Measurements from ENCODE around the gene CALY. TPM values are rescaled to one million over a fixed set of nuclear protein-coding genes. Genes with fewer than 3 reads are reported as not detected.

CALY gene
- total RNA-seq, 1 donor from 2014 or later: not detected

DNA sequence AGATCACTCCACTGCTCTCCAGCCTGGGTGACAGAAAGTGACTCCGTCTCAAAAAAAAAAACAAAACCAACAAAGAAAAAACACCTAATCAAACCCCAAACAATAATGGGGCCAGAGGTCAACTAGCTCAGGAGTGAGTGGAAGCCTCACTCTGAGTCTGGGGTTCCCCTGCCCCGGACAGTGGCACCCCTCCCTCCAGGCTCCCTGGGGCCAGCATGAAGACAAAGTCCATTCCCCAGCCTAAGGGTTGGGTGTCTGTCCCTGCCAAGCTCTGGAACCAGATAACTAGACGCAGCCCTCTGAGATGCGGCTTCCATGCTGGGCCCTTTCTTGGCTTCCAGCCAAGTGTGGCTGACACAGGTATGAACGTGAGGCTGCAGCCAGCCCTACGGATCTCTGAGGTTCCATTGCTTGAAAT, 22.9 kb upstream of the CALY start:
- Histone ChIP-seq H3K9me3 (replicated peaks) (no peaks in the 10 kb centered on the region), H3K4me1 (peaks cover 31% of the 10 kb centered on the region), H3K4me3 (no peak overlapping the region), H3K36me3 (peaks cover 28% of the 10 kb centered on the region), H3K27me3 (ENCODE audit: low read depth) (no peaks in the 10 kb centered on the region), H3K27ac (replicated peaks) (peak overlapping the region; percentile 76)
- intact Hi-C loops (cut with micrococcal nuclease): no loop called here
- no peak for DNase-seq
- TF ChIP-seq, protein P1, sequence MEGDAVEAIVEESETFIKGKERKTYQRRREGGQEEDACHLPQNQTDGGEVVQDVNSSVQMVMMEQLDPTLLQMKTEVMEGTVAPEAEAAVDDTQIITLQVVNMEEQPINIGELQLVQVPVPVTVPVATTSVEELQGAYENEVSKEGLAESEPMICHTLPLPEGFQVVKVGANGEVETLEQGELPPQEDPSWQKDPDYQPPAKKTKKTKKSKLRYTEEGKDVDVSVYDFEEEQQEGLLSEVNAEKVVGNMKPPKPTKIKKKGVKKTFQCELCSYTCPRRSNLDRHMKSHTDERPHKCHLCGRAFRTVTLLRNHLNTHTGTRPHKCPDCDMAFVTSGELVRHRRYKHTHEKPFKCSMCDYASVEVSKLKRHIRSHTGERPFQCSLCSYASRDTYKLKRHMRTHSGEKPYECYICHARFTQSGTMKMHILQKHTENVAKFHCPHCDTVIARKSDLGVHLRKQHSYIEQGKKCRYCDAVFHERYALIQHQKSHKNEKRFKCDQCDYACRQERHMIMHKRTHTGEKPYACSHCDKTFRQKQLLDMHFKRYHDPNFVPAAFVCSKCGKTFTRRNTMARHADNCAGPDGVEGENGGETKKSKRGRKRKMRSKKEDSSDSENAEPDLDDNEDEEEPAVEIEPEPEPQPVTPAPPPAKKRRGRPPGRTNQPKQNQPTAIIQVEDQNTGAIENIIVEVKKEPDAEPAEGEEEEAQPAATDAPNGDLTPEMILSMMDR (IDR thresholded peaks at IDR 0.05; ENCODE audit: borderline replicate concordance): no peak

DNA sequence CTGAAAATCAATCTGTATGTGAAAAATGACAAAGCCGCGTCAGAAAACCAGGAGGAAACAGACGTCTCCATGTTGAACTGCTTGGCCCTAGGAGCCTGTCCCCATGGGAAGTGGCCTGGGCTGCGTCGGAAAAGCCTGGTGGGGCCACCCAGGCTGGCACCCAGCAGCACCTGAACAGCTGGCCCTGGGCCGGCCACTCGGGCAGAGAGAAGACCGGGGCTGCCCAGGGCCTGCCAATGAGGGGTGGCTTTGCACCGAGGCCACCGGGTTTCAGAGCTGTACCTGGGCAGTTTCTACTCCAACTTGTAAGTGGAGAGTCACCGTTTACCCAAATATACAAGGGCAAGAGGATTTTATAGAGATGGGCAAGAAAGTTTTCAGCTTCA, 22.2 kb upstream of the CALY start:
- peak overlapping the region; percentile 76 for H3K27ac ChIP-seq (replicated peaks)
- TF ChIP-seq, protein P1 (IDR thresholded peaks at IDR 0.05; ENCODE audit: borderline replicate concordance): no peak
- no peak overlapping the region for H3K4me3 ChIP-seq
- H3K27me3 ChIP-seq (ENCODE audit: low read depth): no peaks in the 10 kb centered on the region
- no peaks in the 10 kb centered on the region for H3K9me3 ChIP-seq (replicated peaks)
- peaks cover 31% of the 10 kb centered on the region for H3K4me1 ChIP-seq
- H3K36me3 ChIP-seq: peaks cover 22% of the 10 kb centered on the region
- DNase-seq: no peak
- intact Hi-C loops (cut with micrococcal nuclease): no loop called here

DNA sequence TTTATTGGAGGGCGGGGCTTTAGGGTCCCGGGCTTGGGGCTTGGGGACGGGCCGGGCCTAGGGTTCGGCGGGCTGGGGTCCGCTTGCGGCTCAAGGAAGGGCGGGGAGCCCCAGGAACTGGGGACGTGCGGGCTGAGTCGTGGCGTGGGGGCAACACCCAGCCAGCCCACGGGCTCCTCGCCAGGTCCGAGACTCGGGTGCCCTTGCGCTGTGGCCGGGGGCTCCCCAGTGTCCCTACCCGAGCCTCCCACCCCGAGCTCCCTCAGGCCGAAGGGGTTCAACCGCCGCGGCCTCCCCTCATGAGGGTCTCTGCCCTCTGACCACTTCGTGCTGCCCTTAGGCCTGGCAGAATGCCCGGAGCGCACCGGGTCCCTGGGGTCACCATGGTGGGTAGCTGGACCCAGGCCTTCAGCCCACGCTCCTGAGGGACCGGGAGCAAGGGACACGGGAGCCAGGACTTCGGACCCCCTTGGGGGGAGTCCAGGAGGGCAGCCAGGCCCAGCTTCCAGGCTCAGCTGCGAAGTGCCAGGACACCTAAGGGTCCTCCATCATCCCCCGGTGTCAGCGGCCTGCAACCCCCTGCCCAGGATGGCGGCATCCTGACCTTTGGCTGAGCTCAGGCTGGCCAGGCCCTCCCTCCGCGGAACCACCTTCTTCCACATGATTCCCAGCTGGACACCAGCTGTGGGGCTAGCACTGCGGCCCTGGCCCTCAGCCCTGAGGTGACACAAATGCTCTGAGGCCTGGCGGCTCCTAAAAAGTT, 21.6 kb upstream of the CALY start:
- Histone ChIP-seq H3K4me1 (peaks cover 31% of the 10 kb centered on the region), H3K36me3 (peaks cover 16% of the 10 kb centered on the region), H3K27ac (replicated peaks) (peak overlapping the region; percentile 76), H3K27me3 (ENCODE audit: low read depth) (no peaks in the 10 kb centered on the region), H3K9me3 (replicated peaks) (no peaks in the 10 kb centered on the region), H3K4me3 (no peak overlapping the region)
- intact Hi-C loops (cut with micrococcal nuclease): no loop called here
- TF ChIP-seq, protein P1 (IDR thresholded peaks at IDR 0.05; ENCODE audit: borderline replicate concordance): no peak
- DNase-seq: peak; percentile 55

DNA sequence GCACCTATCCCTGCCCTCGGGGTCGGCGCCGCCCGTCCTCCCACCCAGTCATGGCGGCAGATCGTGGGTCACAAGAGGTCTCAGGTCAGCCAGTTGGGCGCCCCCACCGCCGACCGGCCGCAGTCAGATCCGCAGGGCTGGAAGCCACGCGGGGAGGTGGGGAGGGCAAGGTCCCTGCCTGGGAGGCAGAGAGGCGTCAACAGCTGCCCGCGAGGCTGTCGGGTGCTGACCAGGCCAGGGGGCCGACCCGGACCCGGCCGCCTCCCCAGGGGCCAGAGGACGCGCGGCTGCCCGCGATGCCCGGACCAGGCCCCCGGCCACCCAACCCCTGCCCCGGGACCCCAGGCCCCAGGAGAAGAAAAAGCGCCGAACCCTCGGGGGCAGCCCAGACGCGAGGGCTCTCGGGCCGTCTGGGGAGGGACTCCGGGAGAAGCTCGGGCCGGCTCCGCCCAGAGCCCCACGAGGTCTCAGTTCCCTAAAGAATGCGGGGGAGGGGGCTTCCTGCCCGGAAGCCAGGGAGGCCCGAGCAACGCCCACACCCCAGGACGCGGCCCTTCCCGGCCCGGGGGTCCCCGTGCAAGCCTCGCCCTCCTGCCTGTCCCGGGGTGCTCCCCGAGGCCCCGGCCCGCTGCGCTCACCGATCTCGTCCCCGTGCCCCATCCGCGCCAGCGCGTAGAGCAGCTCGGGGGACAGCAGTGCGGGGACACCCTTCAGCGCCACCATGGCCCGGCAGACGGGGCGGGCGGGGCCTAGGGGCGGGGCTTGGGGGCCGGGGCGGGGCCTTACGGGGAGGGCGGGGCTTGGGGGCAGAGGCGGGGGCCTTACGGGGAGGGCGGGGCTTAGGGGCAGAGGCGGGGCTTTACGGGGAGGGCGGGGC, 20.8 kb upstream of the CALY start, which contains the start of gene FUOM:
FUOM (minus strand) TSS at position 735 of the 877 bp plus-strand sequence; CDS start at position 723, 12 bp downstream.
- TF ChIP-seq, protein P1 (IDR thresholded peaks at IDR 0.05; ENCODE audit: borderline replicate concordance): no peak
- intact Hi-C loops (cut with micrococcal nuclease): no loop called here
- Histone ChIP-seq H3K4me3 (peak within 1 kb of the TSS; percentile 80), H3K27me3 (ENCODE audit: low read depth) (no peaks in the 10 kb centered on the region), H3K9me3 (replicated peaks) (no peaks in the 10 kb centered on the region), H3K27ac (replicated peaks) (peak within 1 kb of the TSS; percentile 76), H3K4me1 (peaks cover 31% of the 10 kb centered on the region), H3K36me3 (peaks cover 8% of the 10 kb centered on the region)
- DNase-seq: peak; percentile 55

DNA sequence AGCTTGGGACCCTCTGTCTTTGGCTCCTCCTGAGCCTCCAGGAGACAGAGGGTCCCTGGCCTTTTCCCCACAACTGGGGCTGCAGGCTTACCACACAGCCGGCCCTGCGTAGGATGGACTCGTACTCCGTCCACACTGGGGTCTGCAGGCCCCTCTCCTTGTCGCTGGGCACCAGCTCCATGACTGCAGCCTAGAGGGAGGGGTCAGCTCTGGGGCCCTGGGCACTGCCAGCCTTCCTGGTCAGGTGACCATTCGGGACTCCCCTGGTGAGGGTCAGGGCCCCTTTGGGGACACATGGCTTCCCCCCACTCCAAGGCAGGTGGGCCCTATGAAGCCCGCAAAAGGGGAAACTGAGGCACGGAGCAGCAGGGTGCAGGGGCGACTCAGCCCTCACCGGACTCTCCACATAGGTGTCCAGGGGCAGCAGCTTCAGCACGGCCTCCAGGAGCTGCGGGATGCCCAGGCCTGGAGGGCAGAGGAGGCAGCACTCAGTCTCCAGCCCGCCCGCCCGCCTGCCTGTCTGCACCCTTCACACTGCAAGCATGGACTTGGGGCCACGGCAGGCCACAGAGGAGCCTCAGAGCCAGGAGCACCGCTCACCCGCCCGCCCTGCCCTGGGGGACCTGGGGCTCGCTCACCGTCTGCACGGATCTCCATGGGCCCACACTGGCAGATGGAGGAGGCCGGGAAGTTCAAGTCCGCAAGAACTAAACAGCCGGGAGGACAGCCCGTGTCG, 20.0 kb upstream of the CALY start:
- H3K27me3 ChIP-seq (ENCODE audit: low read depth): no peaks in the 10 kb centered on the region
- TF ChIP-seq, protein P1 (IDR thresholded peaks at IDR 0.05; ENCODE audit: borderline replicate concordance): no peak
- intact Hi-C loops (cut with micrococcal nuclease): no loop called here
- peak overlapping the region; percentile 76 for H3K27ac ChIP-seq (replicated peaks)
- peaks cover 31% of the 10 kb centered on the region for H3K4me1 ChIP-seq
- H3K9me3 ChIP-seq (replicated peaks): no peaks in the 10 kb centered on the region
- no peak for DNase-seq
- peak overlapping the region; percentile 80 for H3K4me3 ChIP-seq
- no peaks in the 10 kb centered on the region for H3K36me3 ChIP-seq

All from left ventricle myocardium inferior (tissue), 1 donor.